ENCODE results near the gene CXCL10. TPM values are rescaled to one million over a fixed set of nuclear protein-coding genes. Genes with fewer than 3 reads are reported as not detected.

The CXCL10 gene
- total and polyA plus RNA-seq, 4 donors: 1.3 to 18.6 (median 2.8) TPM

- Histone ChIP-seq H3K9me3 (ENCODE audit: control insufficient read depth in 4 of 4, insufficient read depth in 3 of 4, low read length in 3 of 4) (no peaks in the 10 kb centered on the region), H3K27ac (ENCODE audit: low read depth in 1 of 2, low read length in 1 of 2) (no peak overlapping the region), H3K4me1 (ENCODE audit: control insufficient read depth in 5 of 5, insufficient read depth in 5 of 5, low read length in 5 of 5) (peaks cover 0 to 14% (median 0%) of the 10 kb centered on the region in 5 donors), H3K4me3 (no peak overlapping the region), H3K27me3 (ENCODE audit: control insufficient read depth in 3 of 3, insufficient read depth in 3 of 3, low read length in 2 of 3) (no peaks in the 10 kb centered on the region), H3K36me3 (ENCODE audit: control insufficient read depth in 4 of 4, insufficient read depth in 4 of 4, low read length in 4 of 4) (no peaks in the 10 kb centered on the region), H3K9ac (ENCODE audit: insufficient read depth in 1 of 2, low read length in 2 of 2) (no peak overlapping the region)
- TF ChIP-seq CTCF (IDR thresholded peaks at IDR 0.05; ENCODE audit: control extremely low read depth, extremely low read depth): no peak
- DNase-seq (no peak), ATAC-seq (ENCODE audit: insufficient read depth, low FRiP score) (no peak)
- 63 to 78% methylated on average over 4 of the region's 4 CpGs for WGBS, 2 donors
Measured at GRCh38 chr4:76022031-76022430, 1.3 kb downstream of the CXCL10 start.

- no peaks in the 10 kb centered on the region for H3K36me3 ChIP-seq (ENCODE audit: control insufficient read depth in 4 of 4, insufficient read depth in 4 of 4, low read length in 4 of 4)
- peaks cover 0 to 6% (median 0%) of the 10 kb centered on the region in 5 donors for H3K4me1 ChIP-seq (ENCODE audit: control insufficient read depth in 5 of 5, insufficient read depth in 5 of 5, low read length in 5 of 5)
- DNase-seq: no peak
- ATAC-seq (ENCODE audit: insufficient read depth, low FRiP score): no peak
- no peak overlapping the region for H3K4me3 ChIP-seq
- TF ChIP-seq CTCF (IDR thresholded peaks at IDR 0.05; ENCODE audit: control extremely low read depth, extremely low read depth): no peak
- H3K9me3 ChIP-seq (ENCODE audit: control insufficient read depth in 4 of 4, insufficient read depth in 3 of 4, low read length in 3 of 4): no peaks in the 10 kb centered on the region
- WGBS, 2 donors: 94 to 98% methylated on average over 3 of the region's 3 CpGs
- H3K27ac ChIP-seq (ENCODE audit: low read depth in 1 of 2, low read length in 1 of 2): no peak overlapping the region
- H3K9ac ChIP-seq (ENCODE audit: insufficient read depth in 1 of 2, low read length in 2 of 2): no peak overlapping the region
- H3K27me3 ChIP-seq (ENCODE audit: control insufficient read depth in 3 of 3, insufficient read depth in 3 of 3, low read length in 2 of 3): no peaks in the 10 kb centered on the region
Measured at GRCh38 chr4:76017056-76017686, 6.1 kb downstream of the CXCL10 start.

GRCh38 chr4:76016393-76016792 is 6.9 kb downstream of the CXCL10 start:
- Histone ChIP-seq H3K27me3 (ENCODE audit: control insufficient read depth in 3 of 3, insufficient read depth in 3 of 3, low read length in 2 of 3) (no peaks in the 10 kb centered on the region), H3K4me1 (ENCODE audit: control insufficient read depth in 5 of 5, insufficient read depth in 5 of 5, low read length in 5 of 5) (no peaks in the 10 kb centered on the region), H3K36me3 (ENCODE audit: control insufficient read depth in 4 of 4, insufficient read depth in 4 of 4, low read length in 4 of 4) (no peaks in the 10 kb centered on the region), H3K9me3 (ENCODE audit: control insufficient read depth in 4 of 4, insufficient read depth in 3 of 4, low read length in 3 of 4) (no peaks in the 10 kb centered on the region), H3K4me3 (no peak overlapping the region), H3K27ac (ENCODE audit: low read depth in 1 of 2, low read length in 1 of 2) (no peak overlapping the region), H3K9ac (ENCODE audit: insufficient read depth in 1 of 2, low read length in 2 of 2) (no peak overlapping the region)
- no peak for ATAC-seq (ENCODE audit: insufficient read depth, low FRiP score)
- DNase-seq: no peak
- TF ChIP-seq CTCF (IDR thresholded peaks at IDR 0.05; ENCODE audit: control extremely low read depth, extremely low read depth): no peak
- WGBS, 2 donors: 82 to 83% methylated on average over 2 of the region's 2 CpGs

DNA sequence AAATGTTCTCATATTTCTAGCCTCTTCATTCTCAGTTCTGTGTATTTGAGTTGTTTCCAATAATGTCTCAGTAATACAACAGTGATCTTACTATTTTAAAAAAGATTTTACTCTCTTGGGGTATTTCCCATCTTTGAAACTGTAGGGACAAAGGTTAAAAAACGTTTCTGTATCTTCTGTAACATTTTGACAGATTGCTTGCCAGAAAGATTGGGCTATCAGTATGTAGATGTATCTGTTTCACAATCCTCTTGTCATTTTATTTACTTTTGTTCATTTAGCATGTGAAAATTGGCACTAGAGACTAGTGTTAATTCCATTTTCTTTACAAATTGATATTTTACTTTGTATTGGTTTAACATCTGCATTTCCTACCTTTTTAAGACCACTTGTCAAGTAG is 9.8 kb downstream of the CXCL10 start:
- ATAC-seq (ENCODE audit: insufficient read depth, low FRiP score): no peak
- no peaks in the 10 kb centered on the region for H3K9me3 ChIP-seq (ENCODE audit: control insufficient read depth in 4 of 4, insufficient read depth in 3 of 4, low read length in 3 of 4)
- H3K36me3 ChIP-seq (ENCODE audit: control insufficient read depth in 4 of 4, insufficient read depth in 4 of 4, low read length in 4 of 4): no peaks in the 10 kb centered on the region
- H3K9ac ChIP-seq (ENCODE audit: insufficient read depth in 1 of 2, low read length in 2 of 2): no peak overlapping the region
- H3K27ac ChIP-seq (ENCODE audit: low read depth in 1 of 2, low read length in 1 of 2): no peak overlapping the region
- no peak for TF ChIP-seq CTCF (IDR thresholded peaks at IDR 0.05; ENCODE audit: control extremely low read depth, extremely low read depth)
- no peaks in the 10 kb centered on the region for H3K27me3 ChIP-seq (ENCODE audit: control insufficient read depth in 3 of 3, insufficient read depth in 3 of 3, low read length in 2 of 3)
- no peaks in the 10 kb centered on the region for H3K4me1 ChIP-seq (ENCODE audit: control insufficient read depth in 5 of 5, insufficient read depth in 5 of 5, low read length in 5 of 5)
- no peak for DNase-seq
- H3K4me3 ChIP-seq: no peak overlapping the region
- WGBS, 2 donors: 22 to 57% methylated on average over 1 of the region's 1 CpG

All from lung (tissue), 12 donors.